Activated CD4-positive, alpha-beta T cell treated with anti-CD3 and anti-CD28 coated beads for 24 hours (primary cell): ENCODE measurements around the gene HAT1.
A peak's percentile ranks its signal among the peaks of the same experiment; 100 is the strongest.
"Not testable (repeated sequence)": the region's sequence is repeated elsewhere in the genome, so short reads cannot be mapped to it uniquely, and the experiment has no call there.

Experiments
- DNase-seq, 2 donors: peaks; one replicate each; pipeline ENCODE4 v3.0.0-alpha.2; 2020; ENCODE audit warnings: low read depth in 2 of 2

HAT1 gene

GRCh38 chr2:171972329-171972982, 50.2 kb downstream of the HAT1 start:
- DNase-seq: no peak

GRCh38 chr2:171979103-171979502, 56.8 kb downstream of the HAT1 start:
- DNase-seq: no peak

GRCh38 chr2:171983924-171984323, 61.7 kb downstream of the HAT1 start:
- not testable (repeated sequence) for DNase-seq

DNA sequence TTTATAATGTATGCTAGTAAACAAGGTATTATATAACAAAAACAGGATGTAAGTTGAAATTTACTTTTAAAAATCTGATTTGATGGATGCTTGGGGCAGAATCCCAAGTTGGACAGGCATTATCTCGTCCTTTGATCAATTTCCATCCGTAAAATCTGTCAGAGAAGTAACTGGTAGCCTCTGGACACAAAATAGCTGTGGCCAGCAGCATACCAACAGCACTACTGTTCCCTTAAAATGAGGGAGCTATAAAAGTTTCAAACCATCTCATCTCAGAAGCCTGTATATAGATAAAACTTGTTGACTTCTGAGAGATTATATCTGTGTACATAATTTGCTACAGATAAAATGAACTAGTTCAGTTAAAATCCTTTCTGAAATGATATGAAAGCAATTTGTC, 62.8 kb downstream of the HAT1 start:
- DNase-seq: no peak

DNA sequence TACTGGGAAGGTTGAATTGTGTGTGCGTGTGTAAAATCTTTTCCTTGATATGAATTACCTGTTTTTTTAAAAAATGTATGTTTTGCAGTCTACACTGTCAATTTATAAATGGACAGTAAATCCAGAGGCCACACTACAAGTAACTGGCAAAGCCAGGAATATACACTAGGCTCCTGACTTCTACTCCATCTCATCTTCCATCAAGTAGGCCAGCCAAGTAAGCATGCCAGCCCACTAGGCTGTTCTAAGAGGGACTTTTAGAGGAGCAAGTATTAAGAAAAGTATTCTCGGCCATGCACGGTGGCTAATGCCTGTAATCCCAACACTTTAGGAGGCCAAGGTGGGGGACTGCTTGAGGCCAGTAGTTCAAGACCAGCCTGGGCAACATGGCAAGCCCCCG, 64.5 kb downstream of the HAT1 start:
- DNase-seq: no peak

DNA sequence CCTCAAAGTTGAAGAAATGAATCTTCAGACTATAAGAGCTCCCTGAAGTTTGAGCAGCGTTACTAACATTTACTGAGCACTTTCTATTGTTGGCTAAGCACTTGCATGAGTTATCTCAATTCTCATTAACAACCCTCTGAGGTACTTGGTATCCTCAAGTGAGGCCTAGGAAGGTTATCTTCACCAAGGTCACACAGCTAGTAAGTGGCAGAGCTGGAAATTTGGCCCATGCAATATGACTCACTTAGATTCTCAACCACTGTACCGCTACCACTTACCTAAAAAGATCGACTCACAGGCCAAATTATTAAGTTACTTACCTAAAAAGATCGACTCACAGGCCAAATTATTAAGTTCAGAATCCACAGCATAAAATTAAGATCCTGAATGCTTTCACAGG, 68.8 kb downstream of the HAT1 start:
- no peak for DNase-seq

- no peak for DNase-seq
These were observed 73.3 kb downstream of the HAT1 start for GRCh38 chr2:171995586-171995985.

- DNase-seq: no peak
These were observed 73.8 kb downstream of the HAT1 start for GRCh38 chr2:171996021-171996420.

DNA sequence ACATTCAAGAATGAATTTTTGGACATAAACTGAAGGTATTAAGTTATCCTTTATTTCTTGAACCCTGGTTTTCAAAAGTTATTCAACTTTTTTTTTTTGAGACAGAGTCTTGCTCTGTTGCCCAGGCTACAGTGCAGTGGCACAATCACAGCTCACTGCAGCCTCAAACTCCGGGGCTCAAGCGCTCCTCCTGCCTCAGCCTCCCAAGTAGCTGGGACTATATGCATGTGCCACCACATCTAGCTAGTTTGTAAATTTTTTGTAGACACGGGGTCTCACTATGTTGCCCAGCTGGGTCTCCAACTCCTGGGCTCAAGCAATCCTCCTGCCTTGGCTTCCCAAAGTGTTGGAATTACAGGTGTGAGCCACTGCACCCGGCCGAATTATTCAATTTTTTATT, 74.8 kb downstream of the HAT1 start:
- not testable (repeated sequence) for DNase-seq

DNA sequence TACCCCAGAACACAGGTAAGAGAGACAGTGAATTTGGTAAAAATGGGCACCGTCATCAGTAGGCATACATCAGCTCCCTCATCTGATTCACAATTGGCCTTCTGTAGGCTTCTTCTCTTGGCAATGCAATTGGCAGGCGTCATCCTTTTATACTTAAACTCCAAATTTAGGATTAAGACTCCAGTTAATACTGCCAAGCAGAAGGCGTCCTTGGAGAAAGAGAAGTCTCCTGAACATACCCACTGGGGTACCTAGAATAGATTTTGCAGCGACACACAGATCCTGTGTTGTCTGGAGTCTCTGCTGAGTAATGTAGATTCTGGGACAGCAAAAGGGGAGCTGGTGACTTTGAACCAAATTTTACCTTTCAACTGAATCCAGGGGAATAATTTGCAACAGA, 76.9 kb downstream of the HAT1 start:
- no peak for DNase-seq

- peak; percentile 74 to 76 for DNase-seq
These were observed 77.6 kb downstream of the HAT1 start, which contains the start of gene METAP1D for GRCh38 chr2:171999604-172000469. TSS of gene METAP1D (plus strand) at chr2:171999953. CDS start at chr2:171999970, 17 bp downstream.

DNA sequence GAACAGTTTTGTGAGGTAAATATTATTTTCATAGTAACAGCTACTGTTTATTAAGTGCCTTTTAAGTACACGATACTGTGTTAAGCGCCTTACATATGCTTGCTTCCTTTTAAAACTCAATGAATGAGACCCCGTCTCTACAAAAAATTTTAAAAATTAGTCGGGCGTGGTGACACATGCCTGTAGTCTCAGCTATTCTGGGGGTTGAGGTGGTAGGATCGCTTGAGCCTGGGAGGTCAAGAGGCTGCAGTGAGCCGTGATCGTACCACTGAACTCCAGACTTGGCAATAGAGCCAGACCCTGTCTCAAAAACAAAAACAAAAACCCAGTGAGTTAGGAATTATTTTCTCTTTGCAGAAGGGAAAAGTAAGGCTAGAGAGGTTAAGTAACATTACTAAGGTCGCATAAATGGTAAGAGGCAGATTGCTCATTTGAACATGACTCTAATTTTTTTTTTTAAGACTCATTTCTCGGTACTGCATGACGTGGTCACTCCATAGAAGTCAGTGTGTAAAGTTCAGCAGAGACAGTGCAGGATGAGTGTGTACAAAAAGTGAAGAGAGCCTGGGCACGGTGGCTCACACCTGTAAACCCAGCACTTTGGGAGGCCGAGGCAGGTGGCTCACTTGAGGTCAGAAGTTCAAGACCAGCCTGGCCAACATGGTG, 78.6 kb downstream of the HAT1 start:
- no peak for DNase-seq

- no peak for DNase-seq
These were observed 85.1 kb downstream of the HAT1 start for GRCh38 chr2:172007372-172007771.

GRCh38 chr2:172009823-172010222, 87.6 kb downstream of the HAT1 start:
- no peak for DNase-seq

DNA sequence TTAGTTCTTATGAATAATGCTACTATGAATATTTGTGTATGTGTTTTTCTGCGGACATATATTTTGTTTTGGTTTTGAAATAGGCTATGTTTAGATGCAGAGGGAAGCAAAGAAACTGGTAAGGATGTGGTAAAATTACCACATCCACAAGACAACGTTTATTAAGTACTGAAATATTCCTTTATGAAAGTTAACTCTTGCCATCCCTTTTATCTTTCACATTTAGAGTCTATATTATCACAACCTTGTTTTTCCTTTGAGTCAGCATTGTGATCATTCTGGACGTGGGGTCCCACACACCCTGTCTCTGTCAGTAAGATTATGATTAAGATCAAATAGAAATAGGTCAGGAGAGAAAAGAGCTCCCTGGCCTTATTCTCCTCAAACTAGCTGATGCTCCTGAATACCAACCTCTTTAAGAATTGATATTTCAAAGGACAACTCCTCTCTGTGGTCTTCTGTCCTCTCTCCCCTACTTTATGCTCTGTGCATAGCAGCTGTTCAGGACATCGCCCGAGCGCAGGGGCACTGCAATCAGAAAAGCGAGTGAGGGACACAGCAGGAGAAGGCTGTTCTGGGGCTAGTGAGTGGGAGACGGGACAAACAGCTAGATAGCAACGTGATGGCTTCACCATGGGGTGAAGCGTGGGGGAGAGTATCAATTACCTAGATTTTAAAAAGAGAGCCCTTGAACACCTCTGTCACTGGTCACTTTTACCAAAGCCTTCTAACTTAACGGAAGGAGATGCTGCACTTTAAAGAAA, 89.7 kb downstream of the HAT1 start:
- DNase-seq: no peak

DNA sequence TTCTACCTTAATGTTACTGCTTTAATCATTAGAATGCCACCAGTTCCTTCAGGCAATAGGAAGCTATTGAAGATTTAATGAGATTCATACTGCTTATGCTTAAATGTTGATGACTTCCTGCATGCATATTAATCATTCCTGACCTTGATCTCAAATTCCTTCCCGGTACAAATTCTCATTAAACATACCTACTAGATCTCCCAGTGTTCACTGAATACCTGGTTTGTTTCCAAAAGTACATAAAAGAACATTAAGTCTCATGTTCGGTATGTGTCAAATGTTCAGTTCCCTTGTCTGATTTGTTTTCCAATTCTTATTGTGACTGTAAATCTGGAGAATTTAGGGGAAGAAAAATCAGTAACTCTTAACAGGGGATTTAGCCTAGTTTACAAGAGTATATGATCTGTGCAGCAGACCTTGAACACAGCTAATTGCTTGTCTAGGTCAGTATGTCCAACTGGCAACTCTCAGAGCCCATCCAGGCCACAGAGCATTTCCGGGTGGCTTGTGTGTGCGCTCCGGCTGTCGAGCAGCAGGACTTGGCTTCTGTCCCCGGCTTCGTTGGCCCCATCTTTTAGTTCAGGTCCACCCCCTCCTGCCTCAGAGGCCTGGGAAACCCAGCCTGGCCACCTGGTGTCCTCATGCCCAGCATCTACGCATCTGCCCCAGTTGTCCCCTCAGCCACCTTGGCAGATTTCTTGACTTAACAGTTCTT, 90.6 kb downstream of the HAT1 start:
- DNase-seq: no peak

GRCh38 chr2:172013396-172013795, 91.1 kb downstream of the HAT1 start:
- no peak for DNase-seq

DNA sequence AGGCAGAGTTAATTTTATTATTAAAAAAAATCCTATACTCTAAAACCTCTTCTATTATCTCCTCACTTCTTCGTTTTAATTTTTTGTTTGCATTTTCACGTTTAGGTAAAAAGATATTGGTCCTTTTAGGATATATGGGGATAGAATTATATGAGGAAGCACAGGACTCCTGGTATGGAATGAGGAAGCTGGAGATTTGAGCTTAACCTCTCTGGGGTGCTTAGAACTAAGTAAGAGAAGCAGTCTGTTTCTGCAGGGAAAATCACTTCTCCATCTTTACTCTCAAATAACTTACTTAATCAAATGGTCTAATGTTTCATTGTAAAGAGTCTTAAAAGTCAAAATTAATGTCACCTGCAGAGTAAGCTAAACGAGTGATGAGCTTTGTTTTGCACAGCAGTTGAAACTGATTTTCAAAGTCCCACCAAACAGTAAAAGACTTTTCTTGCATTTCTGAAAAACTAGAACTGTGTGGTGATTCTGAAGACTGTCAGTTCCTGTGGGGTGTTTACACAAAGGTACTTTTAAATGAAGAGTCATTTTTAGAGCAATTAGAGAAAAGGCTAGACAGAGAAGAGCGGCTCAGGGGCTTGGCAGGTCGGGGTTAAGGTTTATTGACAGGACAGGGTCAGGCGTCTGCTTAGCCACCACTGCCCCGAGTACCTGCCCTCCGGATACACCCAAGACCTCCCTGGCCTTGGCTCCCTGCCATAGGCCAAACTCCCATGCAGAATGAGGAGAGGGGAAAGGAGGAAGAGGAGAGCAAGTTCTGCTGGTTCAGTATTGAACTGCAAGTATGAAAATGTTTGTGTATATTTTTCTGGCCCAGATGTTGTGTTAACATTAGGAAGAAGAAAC, 99.0 kb downstream of the HAT1 start:
- DNase-seq: no peak

DNA sequence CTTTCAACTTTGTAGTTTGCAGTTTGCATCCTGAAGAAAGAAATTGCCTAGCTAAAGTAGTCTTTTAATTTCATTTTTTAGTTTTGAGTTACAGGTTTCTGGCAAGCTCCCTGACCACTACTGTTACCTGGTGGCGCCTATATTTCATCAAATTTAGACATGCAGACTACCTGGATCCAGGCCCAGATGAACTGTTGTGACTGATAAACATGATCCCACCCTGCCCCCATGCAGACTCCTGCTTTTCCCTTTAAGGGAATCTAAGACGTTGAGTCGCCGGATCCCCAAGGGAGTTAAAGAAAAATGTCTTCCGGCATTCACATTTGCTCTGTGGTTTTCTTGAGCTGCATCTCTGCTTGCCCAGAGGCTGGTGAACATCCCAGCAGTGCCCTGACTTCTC, 99.7 kb downstream of the HAT1 start:
- no peak for DNase-seq

- no peak for DNase-seq
These were observed 109.3 kb downstream of the HAT1 start for GRCh38 chr2:172031536-172031935.
